Measurements from ENCODE around the gene COG5.

Gene COG5

GRCh38 chr7:107597582-107597916 lies 33.8 kb upstream of the COG5 start:
- H3K79me2 ChIP-seq (ENCODE audit: control insufficient read depth, low read length), result no peaks in the 10 kb centered on the region
- TF ChIP-seq EZH2phosphoT487 (IDR thresholded peaks at IDR 0.05; ENCODE audit: borderline replicate concordance, low read length) (no peak), CTCF (IDR thresholded peaks at IDR 0.05; ENCODE audit: low read depth, low read length, poor library complexity, severe bottlenecking) (no peak)
- H3K4me3 ChIP-seq (ENCODE audit: low read length), result no peak overlapping the region
- H3K27ac ChIP-seq (ENCODE audit: low read depth, low read length), result no peak overlapping the region
- no peaks in the 10 kb centered on the region for H4K20me1 ChIP-seq (ENCODE audit: control insufficient read depth, insufficient read depth, low read depth, low read length)
- 0 out of 2 replicates have a peak, but pooled peaks cover 3% of the 10 kb centered on the region for H3F3A ChIP-seq (ENCODE audit: control insufficient read depth, insufficient read depth)
- H3K9me3 ChIP-seq (ENCODE audit: control insufficient read depth, insufficient read depth, low read length), result no peaks in the 10 kb centered on the region
- H3K9me2 ChIP-seq (replicated peaks; ENCODE audit: control insufficient read depth, low read length), result no peaks in the 10 kb centered on the region
- no peak overlapping the region for H3K4me2 ChIP-seq (ENCODE audit: low read length)
- no peaks in the 10 kb centered on the region for H3K4me1 ChIP-seq (ENCODE audit: control insufficient read depth, low read length)
- no peaks in the 10 kb centered on the region for H3K27me3 ChIP-seq (ENCODE audit: control insufficient read depth, low read length)
- H3K36me3 ChIP-seq (ENCODE audit: control insufficient read depth, low read length), result peaks cover 42% of the 10 kb centered on the region

- H3K27me3 ChIP-seq (ENCODE audit: control insufficient read depth, low read length), result no peaks in the 10 kb centered on the region
- no peak overlapping the region for H3K4me3 ChIP-seq (ENCODE audit: low read length)
- no peak for TF ChIP-seq EZH2phosphoT487 (IDR thresholded peaks at IDR 0.05; ENCODE audit: borderline replicate concordance, low read length)
- TF ChIP-seq CTCF (IDR thresholded peaks at IDR 0.05; ENCODE audit: low read depth, low read length, poor library complexity, severe bottlenecking), result no peak
- no peaks in the 10 kb centered on the region for H3K9me3 ChIP-seq (ENCODE audit: control insufficient read depth, insufficient read depth, low read length)
- H3K27ac ChIP-seq (ENCODE audit: low read depth, low read length), result no peak overlapping the region
- no peaks in the 10 kb centered on the region for H3K79me2 ChIP-seq (ENCODE audit: control insufficient read depth, low read length)
- H3K4me2 ChIP-seq (ENCODE audit: low read length), result no peak overlapping the region
- no peaks in the 10 kb centered on the region for H3K9me2 ChIP-seq (replicated peaks; ENCODE audit: control insufficient read depth, low read length)
- H4K20me1 ChIP-seq (ENCODE audit: control insufficient read depth, insufficient read depth, low read depth, low read length), result no peaks in the 10 kb centered on the region
- no peaks in the 10 kb centered on the region for H3K4me1 ChIP-seq (ENCODE audit: control insufficient read depth, low read length)
- peaks cover 38% of the 10 kb centered on the region for H3K36me3 ChIP-seq (ENCODE audit: control insufficient read depth, low read length)
- H3F3A ChIP-seq (ENCODE audit: control insufficient read depth, insufficient read depth), result 0 out of 2 replicates have a peak, but pooled peaks cover 3% of the 10 kb centered on the region
Measured at GRCh38 chr7:107596881-107597581, 33.3 kb upstream of the COG5 start.

GRCh38 chr7:107594961-107595737 lies 31.4 kb upstream of the COG5 start:
- Histone ChIP-seq H3F3A (ENCODE audit: control insufficient read depth, insufficient read depth) (0 out of 2 replicates have a peak, but pooled peaks cover 2% of the 10 kb centered on the region), H3K36me3 (ENCODE audit: control insufficient read depth, low read length) (peaks cover 27% of the 10 kb centered on the region), H3K4me1 (ENCODE audit: control insufficient read depth, low read length) (no peaks in the 10 kb centered on the region), H4K20me1 (ENCODE audit: control insufficient read depth, insufficient read depth, low read depth, low read length) (no peaks in the 10 kb centered on the region), H3K27ac (ENCODE audit: low read depth, low read length) (no peak overlapping the region), H3K9me2 (replicated peaks; ENCODE audit: control insufficient read depth, low read length) (no peaks in the 10 kb centered on the region), H3K27me3 (ENCODE audit: control insufficient read depth, low read length) (no peaks in the 10 kb centered on the region), H3K79me2 (ENCODE audit: control insufficient read depth, low read length) (no peaks in the 10 kb centered on the region), H3K9me3 (ENCODE audit: control insufficient read depth, insufficient read depth, low read length) (no peaks in the 10 kb centered on the region), H3K4me2 (ENCODE audit: low read length) (no peak overlapping the region), H3K4me3 (ENCODE audit: low read length) (no peak overlapping the region)
- TF ChIP-seq EZH2phosphoT487 (IDR thresholded peaks at IDR 0.05; ENCODE audit: borderline replicate concordance, low read length) (no peak), CTCF (IDR thresholded peaks at IDR 0.05; ENCODE audit: low read depth, low read length, poor library complexity, severe bottlenecking) (no peak)

All from DOHH2 (cell line).